ENCODE measurements around the gene INTS13. TPM values are rescaled to one million over a fixed set of nuclear protein-coding genes. Genes with fewer than 3 reads are reported as not detected.

Gene INTS13
- 18.6 and 19.1 TPM in 2 replicates for polyA plus RNA-seq (2013)

- peaks cover 0 to 3% of the 10 kb centered on the region in 2 experiments for H3K4me1 ChIP-seq (ENCODE audit: control insufficient read depth in 1 of 2, insufficient read depth in 2 of 2, low read length in 2 of 2)
- no peaks in the 10 kb centered on the region for H3K9me3 ChIP-seq (ENCODE audit: insufficient read depth, low read depth, low read length)
- H4K8ac ChIP-seq (ENCODE audit: low read depth, low read length): peak within 1 kb of the TSS; percentile 73
- peak within 1 kb of the TSS; percentile 98 for H3K9ac ChIP-seq (ENCODE audit: low read length)
- H2BK5ac ChIP-seq (ENCODE audit: low read depth, low read length, poor library complexity): peak within 1 kb of the TSS; percentile 55
- H3K79me1 ChIP-seq (ENCODE audit: low read length): peaks cover 5% of the 10 kb centered on the region
- peak within 1 kb of the TSS; percentile 22 for H3K4ac ChIP-seq (ENCODE audit: low read depth, low read length)
- peak; percentile 99 to 100 for DNase-seq
- no peaks in the 10 kb centered on the region for H3K27me3 ChIP-seq (ENCODE audit: insufficient read depth, low read length)
- peak within 1 kb of the TSS; percentile 70 for H4K12ac ChIP-seq (ENCODE audit: low read depth, low read length)
- H3K79me2 ChIP-seq (ENCODE audit: control insufficient read depth, insufficient read depth, low read length, poor library complexity): peaks cover 6% of the 10 kb centered on the region
- H2AFZ ChIP-seq (ENCODE audit: insufficient read depth, low read length, poor library complexity): peak within 1 kb of the TSS; percentile 85
- H3K36me3 ChIP-seq (ENCODE audit: control insufficient read depth in 1 of 2, insufficient read depth in 2 of 2, low read length in 2 of 2): no peaks in the 10 kb centered on the region
- H3K23ac ChIP-seq (ENCODE audit: low read length): no peak within 1 kb of the TSS
- H3K18ac ChIP-seq (ENCODE audit: low read length): peak within 1 kb of the TSS; percentile 68
- H3K14ac ChIP-seq (ENCODE audit: low read length): peak within 1 kb of the TSS; percentile 49
- peak within 1 kb of the TSS; percentile 94 for H3K4me3 ChIP-seq (ENCODE audit: low read depth, low read length)
- H4K91ac ChIP-seq (ENCODE audit: low read depth, low read length): peak within 1 kb of the TSS; percentile 63
- H2BK12ac ChIP-seq (ENCODE audit: low read length): no peak within 1 kb of the TSS
- H2AK5ac ChIP-seq (ENCODE audit: low read length): no peak within 1 kb of the TSS
- H2BK120ac ChIP-seq (ENCODE audit: insufficient read depth, low read length, poor library complexity): peak within 1 kb of the TSS; percentile 24
- peak within 1 kb of the TSS; percentile 89 for H3K4me2 ChIP-seq (ENCODE audit: low read length)
- no CpG with 5 or more reads among the region's 69 CpGs for WGBS (ENCODE audit: extremely low coverage, insufficient coverage, insufficient read length)
- peak within 1 kb of the TSS; percentile 91 for H3K27ac ChIP-seq (ENCODE audit: low read depth, low read length)
These were observed at the start of gene INTS13, which contains the start of gene FGFR1OP2 for GRCh38 chr12:26937863-26938700. Gene INTS13, minus strand, starts transcription at chr12:26937981. Its CDS starts 1,178 bp downstream, at chr12:26936803. Gene FGFR1OP2, plus strand, starts transcription at chr12:26938470. Its CDS starts 15,689 bp downstream, at chr12:26954159.

GRCh38 chr12:26982866-26983265, 45.1 kb upstream of the INTS13 start:
- Histone ChIP-seq H2AFZ (ENCODE audit: insufficient read depth, low read length, poor library complexity) (no peak overlapping the region), H3K36me3 (ENCODE audit: control insufficient read depth in 1 of 2, insufficient read depth in 2 of 2, low read length in 2 of 2) (no peaks in the 10 kb centered on the region), H2AK5ac (ENCODE audit: low read length) (no peak overlapping the region), H3K4me3 (ENCODE audit: low read depth, low read length) (no peak overlapping the region), H3K79me1 (ENCODE audit: low read length) (no peaks in the 10 kb centered on the region), H3K27me3 (ENCODE audit: insufficient read depth, low read length) (no peaks in the 10 kb centered on the region), H3K27ac (ENCODE audit: low read depth, low read length) (no peak overlapping the region), H3K14ac (ENCODE audit: low read length) (no peak overlapping the region), H3K18ac (ENCODE audit: low read length) (no peak overlapping the region), H2BK12ac (ENCODE audit: low read length) (no peak overlapping the region), H2BK120ac (ENCODE audit: insufficient read depth, low read length, poor library complexity) (no peak overlapping the region), H3K4ac (ENCODE audit: low read depth, low read length) (no peak overlapping the region), H3K9me3 (ENCODE audit: insufficient read depth, low read depth, low read length) (no peaks in the 10 kb centered on the region), H2BK5ac (ENCODE audit: low read depth, low read length, poor library complexity) (no peak overlapping the region), H3K4me1 (ENCODE audit: control insufficient read depth in 1 of 2, insufficient read depth in 2 of 2, low read length in 2 of 2) (no peaks in the 10 kb centered on the region), H3K23ac (ENCODE audit: low read length) (no peak overlapping the region), H3K4me2 (ENCODE audit: low read length) (no peak overlapping the region), H4K8ac (ENCODE audit: low read depth, low read length) (no peak overlapping the region), H4K91ac (ENCODE audit: low read depth, low read length) (no peak overlapping the region), H3K9ac (ENCODE audit: low read length) (no peak overlapping the region), H3K79me2 (ENCODE audit: control insufficient read depth, insufficient read depth, low read length, poor library complexity) (no peaks in the 10 kb centered on the region), H4K12ac (ENCODE audit: low read depth, low read length) (no peak overlapping the region)
- WGBS (ENCODE audit: extremely low coverage, insufficient coverage, insufficient read length): no CpG with 5 or more reads among the region's 2 CpGs
- no peak for DNase-seq

- no peak overlapping the region for H3K4me2 ChIP-seq (ENCODE audit: low read length)
- no peak overlapping the region for H3K4ac ChIP-seq (ENCODE audit: low read depth, low read length)
- no peak overlapping the region for H3K4me3 ChIP-seq (ENCODE audit: low read depth, low read length)
- no peak overlapping the region for H2AFZ ChIP-seq (ENCODE audit: insufficient read depth, low read length, poor library complexity)
- H3K14ac ChIP-seq (ENCODE audit: low read length): no peak overlapping the region
- no peaks in the 10 kb centered on the region for H3K79me2 ChIP-seq (ENCODE audit: control insufficient read depth, insufficient read depth, low read length, poor library complexity)
- H3K9me3 ChIP-seq (ENCODE audit: insufficient read depth, low read depth, low read length): no peaks in the 10 kb centered on the region
- H2BK120ac ChIP-seq (ENCODE audit: insufficient read depth, low read length, poor library complexity): no peak overlapping the region
- no peak overlapping the region for H2AK5ac ChIP-seq (ENCODE audit: low read length)
- no peak overlapping the region for H3K23ac ChIP-seq (ENCODE audit: low read length)
- H3K4me1 ChIP-seq (ENCODE audit: control insufficient read depth in 1 of 2, insufficient read depth in 2 of 2, low read length in 2 of 2): no peaks in the 10 kb centered on the region
- peak overlapping the region; percentile 7 for H3K9ac ChIP-seq (ENCODE audit: low read length)
- H3K36me3 ChIP-seq (ENCODE audit: control insufficient read depth in 1 of 2, insufficient read depth in 2 of 2, low read length in 2 of 2): no peaks in the 10 kb centered on the region
- H4K12ac ChIP-seq (ENCODE audit: low read depth, low read length): no peak overlapping the region
- no peak for DNase-seq
- H4K8ac ChIP-seq (ENCODE audit: low read depth, low read length): no peak overlapping the region
- no peak overlapping the region for H2BK12ac ChIP-seq (ENCODE audit: low read length)
- H4K91ac ChIP-seq (ENCODE audit: low read depth, low read length): no peak overlapping the region
- H3K18ac ChIP-seq (ENCODE audit: low read length): no peak overlapping the region
- H3K79me1 ChIP-seq (ENCODE audit: low read length): no peaks in the 10 kb centered on the region
- H3K27me3 ChIP-seq (ENCODE audit: insufficient read depth, low read length): no peaks in the 10 kb centered on the region
- no peak overlapping the region for H2BK5ac ChIP-seq (ENCODE audit: low read depth, low read length, poor library complexity)
- WGBS (ENCODE audit: extremely low coverage, insufficient coverage, insufficient read length): no CpG with 5 or more reads among the region's 11 CpGs
- no peak overlapping the region for H3K27ac ChIP-seq (ENCODE audit: low read depth, low read length)
These were observed 42.0 kb upstream of the INTS13 start for GRCh38 chr12:26979733-26980132.

GRCh38 chr12:26978801-26979200, 41.0 kb upstream of the INTS13 start:
- no peak overlapping the region for H3K23ac ChIP-seq (ENCODE audit: low read length)
- no peak overlapping the region for H2BK120ac ChIP-seq (ENCODE audit: insufficient read depth, low read length, poor library complexity)
- H3K4me1 ChIP-seq (ENCODE audit: control insufficient read depth in 1 of 2, insufficient read depth in 2 of 2, low read length in 2 of 2): no peaks in the 10 kb centered on the region
- no peak overlapping the region for H4K12ac ChIP-seq (ENCODE audit: low read depth, low read length)
- H3K79me1 ChIP-seq (ENCODE audit: low read length): no peaks in the 10 kb centered on the region
- H3K9me3 ChIP-seq (ENCODE audit: insufficient read depth, low read depth, low read length): no peaks in the 10 kb centered on the region
- H3K27me3 ChIP-seq (ENCODE audit: insufficient read depth, low read length): no peaks in the 10 kb centered on the region
- H3K4ac ChIP-seq (ENCODE audit: low read depth, low read length): no peak overlapping the region
- no peak overlapping the region for H4K8ac ChIP-seq (ENCODE audit: low read depth, low read length)
- no peak overlapping the region for H2BK12ac ChIP-seq (ENCODE audit: low read length)
- no peak overlapping the region for H3K27ac ChIP-seq (ENCODE audit: low read depth, low read length)
- no peak overlapping the region for H2BK5ac ChIP-seq (ENCODE audit: low read depth, low read length, poor library complexity)
- DNase-seq: no peak
- H3K9ac ChIP-seq (ENCODE audit: low read length): no peak overlapping the region
- no peak overlapping the region for H3K14ac ChIP-seq (ENCODE audit: low read length)
- no peak overlapping the region for H3K4me2 ChIP-seq (ENCODE audit: low read length)
- H2AK5ac ChIP-seq (ENCODE audit: low read length): no peak overlapping the region
- no peak overlapping the region for H3K4me3 ChIP-seq (ENCODE audit: low read depth, low read length)
- H3K18ac ChIP-seq (ENCODE audit: low read length): no peak overlapping the region
- no peaks in the 10 kb centered on the region for H3K36me3 ChIP-seq (ENCODE audit: control insufficient read depth in 1 of 2, insufficient read depth in 2 of 2, low read length in 2 of 2)
- H4K91ac ChIP-seq (ENCODE audit: low read depth, low read length): no peak overlapping the region
- no CpG with 5 or more reads among the region's 1 CpG for WGBS (ENCODE audit: extremely low coverage, insufficient coverage, insufficient read length)
- H2AFZ ChIP-seq (ENCODE audit: insufficient read depth, low read length, poor library complexity): no peak overlapping the region
- H3K79me2 ChIP-seq (ENCODE audit: control insufficient read depth, insufficient read depth, low read length, poor library complexity): no peaks in the 10 kb centered on the region
